SK-N-SH (cell line): ENCODE measurements around the gene TGM5. TPM values are rescaled to one million over a fixed set of nuclear protein-coding genes. Genes with fewer than 3 reads are reported as not detected.

Experiments used
- CTCF ChIA-PET: fragments of 300-600, 350-600 bp; formaldehyde crosslinking; extraction: SDS; loops from one replicate; lab custom pipeline; 2021; lab: Yijun Ruan, JAX
- POLR2A ChIA-PET: fragments of 350-600 bp; sonication (Branson Sonifier 250); formaldehyde crosslinking; extraction: SDS; loops from one replicate; lab custom pipeline; 2020; ENCODE audit warnings: antibody characterized with exemption, inconsistent platforms; lab: Yijun Ruan, JAX
- DNase-seq: peaks from one replicate; pipeline ENCODE4 v3.0.0; 2012
- H2AFZ ChIP-seq: fragments of 200-600 bp; sonication (generic); 2 replicates; pipeline ENCODE4 v1.8.1; 2016; ENCODE audit warnings: antibody characterized with exemption, mild to moderate bottlenecking, low read depth
- H3F3A ChIP-seq: fragments of 200-600 bp; sonication (generic); replicated peaks from 2 replicates; pipeline ENCODE3; 2016; ENCODE audit warnings: antibody characterized with exemption, mild to moderate bottlenecking; ENCODE audit not compliant: insufficient read depth
- H3K27ac ChIP-seq, 2 experiments: fragments of 200-500 bp in 1 of 2; fragments of 200-600 bp in 1 of 2; sonication (Bioruptor generic) in 1 of 2; sonication (generic), shearing (Covaris generic) in 1 of 2; 2 replicates each; pipeline versions ENCODE4 v1.5.1 to v1.6.1; 2014 to 2016; ENCODE audit warnings: low read depth in 2 of 2, inconsistent platforms in 1 of 2, low read length in 1 of 2, mild to moderate bottlenecking in 1 of 2, mixed read lengths in 1 of 2
- H3K27me3 ChIP-seq: fragments of 200-600 bp; sonication (generic), shearing (Covaris generic); 2 replicates; pipeline ENCODE4 v1.6.1; 2016; ENCODE audit warnings: mixed run types; ENCODE audit not compliant: insufficient read depth
- H3K36me3 ChIP-seq, 2 experiments: fragments of 200-500 bp in 1 of 2; fragments of 200-600 bp in 1 of 2; sonication (Bioruptor generic) in 1 of 2; sonication (generic) in 1 of 2; replicated peaks in 1 of 2; 2 replicates each; pipeline versions ENCODE3 to v1.5.1; 2014 to 2016; ENCODE audit warnings: low read length in 1 of 2, mild to moderate bottlenecking in 1 of 2; ENCODE audit not compliant: insufficient read depth in 2 of 2, control insufficient read depth in 1 of 2
- H3K4me1 ChIP-seq, 2 experiments: fragments of 200-500 bp in 1 of 2; fragments of 200-600 bp in 1 of 2; sonication (Bioruptor generic) in 1 of 2; sonication (generic), shearing (Covaris generic) in 1 of 2; 2 replicates each; pipeline versions ENCODE4 v1.5.1 to v1.6.1; 2014 to 2016; ENCODE audit warnings: low read depth in 1 of 2, low read length in 1 of 2, mixed run types in 1 of 2; ENCODE audit not compliant: insufficient read depth in 2 of 2, control insufficient read depth in 1 of 2
- H3K4me2 ChIP-seq: fragments of 200-600 bp; sonication (generic), shearing (Covaris generic); 2 replicates; pipeline ENCODE4 v1.6.1; 2017; ENCODE audit warnings: mixed run types
- H3K4me3 ChIP-seq, 2 experiments: fragments of 200-500 bp in 1 of 2; fragments of 200-600 bp in 1 of 2; sonication (Bioruptor generic) in 1 of 2; sonication (generic), shearing (Covaris generic) in 1 of 2; 2 replicates each; pipeline versions ENCODE4 v1.5.1 to v1.8.1; 2014 to 2016; ENCODE audit warnings: low read depth in 2 of 2, inconsistent platforms in 1 of 2, low read length in 1 of 2, mild to moderate bottlenecking in 1 of 2, mixed read lengths in 1 of 2, moderate library complexity in 1 of 2
- H3K79me2 ChIP-seq: fragments of 200-600 bp; sonication (generic); 2 replicates; pipeline ENCODE4 v1.8.1; 2017; ENCODE audit warnings: mild to moderate bottlenecking; ENCODE audit not compliant: insufficient read depth
- H3K9ac ChIP-seq: fragments of 200-600 bp; sonication (generic); 2 replicates; pipeline ENCODE4 v1.6.1; 2017; ENCODE audit warnings: mixed run types
- H3K9me2 ChIP-seq: fragments of 200-600 bp; sonication (generic); 2 replicates; pipeline ENCODE4 v1.6.1; 2017; ENCODE audit warnings: mixed run types
- H3K9me3 ChIP-seq: fragments of 200-600 bp; sonication (generic); 2 replicates; pipeline ENCODE4 v1.6.1; 2017; ENCODE audit warnings: mixed run types, mild to moderate bottlenecking, moderate library complexity
- H4K20me1 ChIP-seq: fragments of 200-600 bp; sonication (generic); 2 replicates; pipeline ENCODE4 v1.6.1; 2017; ENCODE audit warnings: mild to moderate bottlenecking, mixed run types; ENCODE audit not compliant: insufficient read depth
- CHD2 ChIP-seq: fragments of 150-350 bp; IDR thresholded peaks from 2 replicates; pipeline ENCODE4 v1.6.1; 2018; ENCODE audit warnings: low read length; ENCODE audit not compliant: partially characterized antibody
- ELF1 ChIP-seq: IDR thresholded peaks from 2 replicates; pipeline ENCODE4 v1.4.0; 2012
- NFIC ChIP-seq: IDR thresholded peaks from 2 replicates; pipeline ENCODE4 v1.4.0; 2012; ENCODE audit warnings: borderline replicate concordance
- NRF1 ChIP-seq: IDR thresholded peaks from 2 replicates; pipeline ENCODE4 v1.6.1; 2012; ENCODE audit warnings: low read depth, mild to moderate bottlenecking, low read length
- POLR2AphosphoS5 ChIP-seq: IDR thresholded peaks from 2 replicates; pipeline ENCODE4 v1.6.1; 2012; ENCODE audit warnings: low read depth, low read length
- RXRA ChIP-seq: IDR thresholded peaks from 2 replicates; pipeline ENCODE4 v1.4.0; 2012; ENCODE audit warnings: low read depth, mild to moderate bottlenecking, borderline replicate concordance
- SIN3A ChIP-seq: IDR thresholded peaks from 2 replicates; pipeline ENCODE4 v1.6.1; 2012; ENCODE audit warnings: low read depth, mild to moderate bottlenecking, low read length, moderate library complexity, borderline replicate concordance
- TCF12 ChIP-seq: IDR thresholded peaks from 2 replicates; pipeline ENCODE4 v1.4.0; 2012
- TEAD4 ChIP-seq: IDR thresholded peaks from 2 replicates; pipeline ENCODE4 v1.4.0; 2012; ENCODE audit warnings: mild to moderate bottlenecking, borderline replicate concordance; ENCODE audit not compliant: insufficient read depth
- YY1 ChIP-seq: IDR thresholded peaks from 2 replicates; pipeline ENCODE4 v1.4.0; 2012; ENCODE audit warnings: low read depth, mild to moderate bottlenecking
- WGBS: methylation state at CpG from one replicate; pipeline ENCODE4 v1.1.6; 2017; ENCODE audit warnings: low lambda C conversion rate; 5-methylcytosine and 5-hydroxymethylcytosine counted together
- polyA plus RNA-seq, 3 experiments: library from polyadenylated mRNA; depleted of rRNA; stranded (reverse); fragments of >200 nt; gene quantifications; 2 replicates each; pipeline ENCODE4 v1.2.3, GENCODE V29; 2012
- TF ChIP-seq, protein P1 (sequence below): IDR thresholded peaks from 2 replicates; pipeline ENCODE4 v1.6.1; 2012; ENCODE audit warnings: mild to moderate bottlenecking, low read depth, low read length, moderate library complexity
- TF ChIP-seq, protein P2 (sequence below): IDR thresholded peaks from 2 replicates; pipeline ENCODE4; 2012
- TF ChIP-seq, protein P3 (sequence below): fragments of 150-350 bp; IDR thresholded peaks from 2 replicates; pipeline ENCODE4 v1.6.1; 2016; ENCODE audit warnings: mild to moderate bottlenecking, low read depth, low read length
- TF ChIP-seq, protein P4 (sequence below): IDR thresholded peaks from 2 replicates; pipeline ENCODE4 v1.4.0; 2012; ENCODE audit warnings: low read depth
- TF ChIP-seq, protein P5 (sequence below): IDR thresholded peaks from 2 replicates; pipeline ENCODE4 v1.4.0; 2012; ENCODE audit warnings: low read depth, borderline replicate concordance
- TF ChIP-seq, protein P6 (sequence below): fragments of 200-600 bp; sonication (generic); IDR thresholded peaks from 2 replicates; pipeline ENCODE4 v1.6.1; 2017; ENCODE audit warnings: antibody characterized with exemption, mild to moderate bottlenecking, moderate library complexity
- TF ChIP-seq, protein P7 (sequence below): IDR thresholded peaks from 2 replicates; pipeline ENCODE4 v1.4.0; 2012; ENCODE audit warnings: low read depth, borderline replicate concordance

Gene TGM5
- polyA plus RNA-seq, 1 of the 3 experiments (the other 2 are of a cell fraction): not detected

DNA sequence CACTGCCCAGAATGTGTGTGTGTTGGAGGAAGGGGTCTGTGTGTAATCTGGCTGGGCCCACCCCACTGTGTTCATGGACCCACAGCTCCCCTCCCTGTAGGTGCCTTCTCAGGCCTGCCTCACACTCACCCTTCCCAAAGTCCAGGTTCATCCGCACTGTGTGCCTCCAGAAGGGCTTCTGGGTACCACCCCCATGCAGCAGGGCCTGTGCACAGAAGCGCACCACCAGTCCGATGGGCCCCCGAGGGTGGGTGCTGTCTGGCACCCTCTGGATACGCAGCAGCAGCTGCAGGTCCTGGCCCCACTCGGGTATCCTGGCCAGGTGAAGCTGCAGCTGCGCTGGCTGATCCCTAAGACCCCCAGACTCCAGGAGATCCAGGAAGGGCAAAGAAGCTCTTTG lies 12.8 kb upstream of the TGM5 start:
- Histone ChIP-seq H3K4me3 (no peak overlapping the region), H3K4me1 (no peaks in the 10 kb centered on the region), H4K20me1 (no peaks in the 10 kb centered on the region), H3K9me3 (no peaks in the 10 kb centered on the region), H3K9ac (no peak overlapping the region), H3K27me3 (peaks cover 17% of the 10 kb centered on the region), H3K36me3 (no peaks in the 10 kb centered on the region), H3K27ac (no peak overlapping the region), H3F3A (no peaks in the 10 kb centered on the region), H3K9me2 (no peaks in the 10 kb centered on the region), H3K4me2 (no peak overlapping the region), H3K79me2 (no peaks in the 10 kb centered on the region), H2AFZ (no peak overlapping the region)
- TF ChIP-seq, protein P1, sequence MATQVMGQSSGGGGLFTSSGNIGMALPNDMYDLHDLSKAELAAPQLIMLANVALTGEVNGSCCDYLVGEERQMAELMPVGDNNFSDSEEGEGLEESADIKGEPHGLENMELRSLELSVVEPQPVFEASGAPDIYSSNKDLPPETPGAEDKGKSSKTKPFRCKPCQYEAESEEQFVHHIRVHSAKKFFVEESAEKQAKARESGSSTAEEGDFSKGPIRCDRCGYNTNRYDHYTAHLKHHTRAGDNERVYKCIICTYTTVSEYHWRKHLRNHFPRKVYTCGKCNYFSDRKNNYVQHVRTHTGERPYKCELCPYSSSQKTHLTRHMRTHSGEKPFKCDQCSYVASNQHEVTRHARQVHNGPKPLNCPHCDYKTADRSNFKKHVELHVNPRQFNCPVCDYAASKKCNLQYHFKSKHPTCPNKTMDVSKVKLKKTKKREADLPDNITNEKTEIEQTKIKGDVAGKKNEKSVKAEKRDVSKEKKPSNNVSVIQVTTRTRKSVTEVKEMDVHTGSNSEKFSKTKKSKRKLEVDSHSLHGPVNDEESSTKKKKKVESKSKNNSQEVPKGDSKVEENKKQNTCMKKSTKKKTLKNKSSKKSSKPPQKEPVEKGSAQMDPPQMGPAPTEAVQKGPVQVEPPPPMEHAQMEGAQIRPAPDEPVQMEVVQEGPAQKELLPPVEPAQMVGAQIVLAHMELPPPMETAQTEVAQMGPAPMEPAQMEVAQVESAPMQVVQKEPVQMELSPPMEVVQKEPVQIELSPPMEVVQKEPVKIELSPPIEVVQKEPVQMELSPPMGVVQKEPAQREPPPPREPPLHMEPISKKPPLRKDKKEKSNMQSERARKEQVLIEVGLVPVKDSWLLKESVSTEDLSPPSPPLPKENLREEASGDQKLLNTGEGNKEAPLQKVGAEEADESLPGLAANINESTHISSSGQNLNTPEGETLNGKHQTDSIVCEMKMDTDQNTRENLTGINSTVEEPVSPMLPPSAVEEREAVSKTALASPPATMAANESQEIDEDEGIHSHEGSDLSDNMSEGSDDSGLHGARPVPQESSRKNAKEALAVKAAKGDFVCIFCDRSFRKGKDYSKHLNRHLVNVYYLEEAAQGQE: no peak
- TF ChIP-seq TCF12 (no peak), SIN3A (no peak), TEAD4 (no peak), POLR2AphosphoS5 (no peak), CHD2 (no peak)
- TF ChIP-seq, protein P2, sequence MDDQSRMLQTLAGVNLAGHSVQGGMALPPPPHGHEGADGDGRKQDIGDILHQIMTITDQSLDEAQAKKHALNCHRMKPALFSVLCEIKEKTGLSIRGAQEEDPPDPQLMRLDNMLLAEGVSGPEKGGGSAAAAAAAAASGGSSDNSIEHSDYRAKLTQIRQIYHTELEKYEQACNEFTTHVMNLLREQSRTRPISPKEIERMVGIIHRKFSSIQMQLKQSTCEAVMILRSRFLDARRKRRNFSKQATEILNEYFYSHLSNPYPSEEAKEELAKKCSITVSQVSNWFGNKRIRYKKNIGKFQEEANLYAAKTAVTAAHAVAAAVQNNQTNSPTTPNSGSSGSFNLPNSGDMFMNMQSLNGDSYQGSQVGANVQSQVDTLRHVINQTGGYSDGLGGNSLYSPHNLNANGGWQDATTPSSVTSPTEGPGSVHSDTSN: no peak
- TF ChIP-seq, protein P3, sequence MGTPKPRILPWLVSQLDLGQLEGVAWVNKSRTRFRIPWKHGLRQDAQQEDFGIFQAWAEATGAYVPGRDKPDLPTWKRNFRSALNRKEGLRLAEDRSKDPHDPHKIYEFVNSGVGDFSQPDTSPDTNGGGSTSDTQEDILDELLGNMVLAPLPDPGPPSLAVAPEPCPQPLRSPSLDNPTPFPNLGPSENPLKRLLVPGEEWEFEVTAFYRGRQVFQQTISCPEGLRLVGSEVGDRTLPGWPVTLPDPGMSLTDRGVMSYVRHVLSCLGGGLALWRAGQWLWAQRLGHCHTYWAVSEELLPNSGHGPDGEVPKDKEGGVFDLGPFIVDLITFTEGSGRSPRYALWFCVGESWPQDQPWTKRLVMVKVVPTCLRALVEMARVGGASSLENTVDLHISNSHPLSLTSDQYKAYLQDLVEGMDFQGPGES: no peak
- ChIA-PET CTCF (interaction anchor here (1.0 to 10.8 kb wide), 3 partner anchors 10 to 576 kb away, joined by 3 to 167 read pairs (median 3); no protein-coding TSS in a partner anchor), POLR2A (interaction anchor here (0.6 kb wide), 1 partner anchor 205 kb away, joined by 8 read pairs; no protein-coding TSS in a partner anchor)
- 39% methylated on average over 5 of the region's 7 CpGs for WGBS
- DNase-seq: no peak

DNA sequence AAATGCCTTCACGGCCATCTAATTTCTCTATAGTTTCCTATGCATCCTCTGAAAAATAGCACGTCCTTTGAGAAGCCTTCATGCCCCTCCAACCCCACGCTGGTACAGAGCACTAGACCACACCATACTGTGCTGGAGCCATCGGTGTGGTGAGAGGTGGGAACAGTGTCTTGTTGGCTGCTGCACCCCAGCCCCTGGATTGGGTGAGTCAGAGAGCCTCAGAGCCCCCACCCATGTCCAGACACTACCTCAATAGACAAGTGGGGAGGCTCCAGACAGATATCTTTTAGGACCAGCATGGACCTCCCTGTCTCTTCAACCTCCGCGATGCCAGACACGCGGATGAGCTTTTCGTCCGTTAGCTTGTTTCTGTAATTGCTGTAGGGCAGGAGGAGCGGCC lies 12.1 kb upstream of the TGM5 start:
- Histone ChIP-seq H3K4me3 (no peak overlapping the region), H2AFZ (no peak overlapping the region), H3K9me2 (no peaks in the 10 kb centered on the region), H4K20me1 (no peaks in the 10 kb centered on the region), H3K4me2 (no peak overlapping the region), H3K9ac (no peak overlapping the region), H3F3A (no peaks in the 10 kb centered on the region), H3K27ac (no peak overlapping the region), H3K9me3 (no peaks in the 10 kb centered on the region), H3K27me3 (peaks cover 17% of the 10 kb centered on the region), H3K4me1 (no peaks in the 10 kb centered on the region), H3K36me3 (no peaks in the 10 kb centered on the region), H3K79me2 (no peaks in the 10 kb centered on the region)
- ChIA-PET POLR2A (interaction anchor here (0.6 kb wide), 2 partner anchors 107 to 204 kb away, joined by 3 to 8 read pairs; no protein-coding TSS in a partner anchor), CTCF (interaction anchor here (1.0 to 10.8 kb wide), 3 partner anchors 9 to 575 kb away, joined by 3 to 167 read pairs (median 3); no protein-coding TSS in a partner anchor)
- 67% methylated on average over 11 of the region's 11 CpGs for WGBS
- DNase-seq: no peak
- TF ChIP-seq, protein P4, sequence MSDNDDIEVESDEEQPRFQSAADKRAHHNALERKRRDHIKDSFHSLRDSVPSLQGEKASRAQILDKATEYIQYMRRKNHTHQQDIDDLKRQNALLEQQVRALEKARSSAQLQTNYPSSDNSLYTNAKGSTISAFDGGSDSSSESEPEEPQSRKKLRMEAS: no peak
- TF ChIP-seq NRF1 (no peak), YY1 (no peak), RXRA (no peak), NFIC (no peak), ELF1 (no peak), CHD2 (no peak)
- TF ChIP-seq, protein P5, sequence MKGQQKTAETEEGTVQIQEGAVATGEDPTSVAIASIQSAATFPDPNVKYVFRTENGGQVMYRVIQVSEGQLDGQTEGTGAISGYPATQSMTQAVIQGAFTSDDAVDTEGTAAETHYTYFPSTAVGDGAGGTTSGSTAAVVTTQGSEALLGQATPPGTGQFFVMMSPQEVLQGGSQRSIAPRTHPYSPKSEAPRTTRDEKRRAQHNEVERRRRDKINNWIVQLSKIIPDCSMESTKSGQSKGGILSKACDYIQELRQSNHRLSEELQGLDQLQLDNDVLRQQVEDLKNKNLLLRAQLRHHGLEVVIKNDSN: no peak
- TF ChIP-seq, protein P6, sequence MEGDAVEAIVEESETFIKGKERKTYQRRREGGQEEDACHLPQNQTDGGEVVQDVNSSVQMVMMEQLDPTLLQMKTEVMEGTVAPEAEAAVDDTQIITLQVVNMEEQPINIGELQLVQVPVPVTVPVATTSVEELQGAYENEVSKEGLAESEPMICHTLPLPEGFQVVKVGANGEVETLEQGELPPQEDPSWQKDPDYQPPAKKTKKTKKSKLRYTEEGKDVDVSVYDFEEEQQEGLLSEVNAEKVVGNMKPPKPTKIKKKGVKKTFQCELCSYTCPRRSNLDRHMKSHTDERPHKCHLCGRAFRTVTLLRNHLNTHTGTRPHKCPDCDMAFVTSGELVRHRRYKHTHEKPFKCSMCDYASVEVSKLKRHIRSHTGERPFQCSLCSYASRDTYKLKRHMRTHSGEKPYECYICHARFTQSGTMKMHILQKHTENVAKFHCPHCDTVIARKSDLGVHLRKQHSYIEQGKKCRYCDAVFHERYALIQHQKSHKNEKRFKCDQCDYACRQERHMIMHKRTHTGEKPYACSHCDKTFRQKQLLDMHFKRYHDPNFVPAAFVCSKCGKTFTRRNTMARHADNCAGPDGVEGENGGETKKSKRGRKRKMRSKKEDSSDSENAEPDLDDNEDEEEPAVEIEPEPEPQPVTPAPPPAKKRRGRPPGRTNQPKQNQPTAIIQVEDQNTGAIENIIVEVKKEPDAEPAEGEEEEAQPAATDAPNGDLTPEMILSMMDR: no peak
- TF ChIP-seq, protein P7, sequence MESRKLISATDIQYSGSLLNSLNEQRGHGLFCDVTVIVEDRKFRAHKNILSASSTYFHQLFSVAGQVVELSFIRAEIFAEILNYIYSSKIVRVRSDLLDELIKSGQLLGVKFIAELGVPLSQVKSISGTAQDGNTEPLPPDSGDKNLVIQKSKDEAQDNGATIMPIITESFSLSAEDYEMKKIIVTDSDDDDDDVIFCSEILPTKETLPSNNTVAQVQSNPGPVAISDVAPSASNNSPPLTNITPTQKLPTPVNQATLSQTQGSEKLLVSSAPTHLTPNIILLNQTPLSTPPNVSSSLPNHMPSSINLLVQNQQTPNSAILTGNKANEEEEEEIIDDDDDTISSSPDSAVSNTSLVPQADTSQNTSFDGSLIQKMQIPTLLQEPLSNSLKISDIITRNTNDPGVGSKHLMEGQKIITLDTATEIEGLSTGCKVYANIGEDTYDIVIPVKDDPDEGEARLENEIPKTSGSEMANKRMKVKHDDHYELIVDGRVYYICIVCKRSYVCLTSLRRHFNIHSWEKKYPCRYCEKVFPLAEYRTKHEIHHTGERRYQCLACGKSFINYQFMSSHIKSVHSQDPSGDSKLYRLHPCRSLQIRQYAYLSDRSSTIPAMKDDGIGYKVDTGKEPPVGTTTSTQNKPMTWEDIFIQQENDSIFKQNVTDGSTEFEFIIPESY: no peak
